NCI-H187 treated with DMSO at 0.1 percent for 48 hours (cell line): ENCODE measurements around the gene LLGL1.
"Not testable (repeated sequence)": the region's sequence is repeated elsewhere in the genome, so short reads cannot be mapped to it uniquely, and the experiment has no call there.

Experiments used
- DNase-seq: peaks from one replicate; lab custom pipeline; 2025; lab: John Stamatoyannopoulos, UW

Gene LLGL1

DNA sequence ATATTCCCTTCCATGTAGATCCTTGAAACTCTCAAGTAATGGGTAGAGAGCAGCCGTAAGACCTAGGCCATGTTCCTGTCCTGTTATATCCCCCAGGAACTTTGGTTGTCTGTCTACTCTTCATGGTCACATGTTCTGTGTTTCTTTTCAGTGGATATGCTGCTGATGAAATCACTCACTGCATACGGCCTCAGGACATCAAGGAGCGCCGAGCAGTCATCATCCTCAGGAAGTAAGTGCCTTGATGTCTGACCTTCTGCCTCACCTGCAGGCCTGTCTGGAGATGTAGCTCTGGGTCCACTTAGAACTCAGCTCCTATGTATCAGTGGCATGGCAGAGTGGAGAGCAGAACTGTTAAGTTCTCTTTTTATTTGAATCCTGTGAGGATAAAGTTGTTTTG, 30.6 kb upstream of the LLGL1 start:
- no peak for DNase-seq

DNA sequence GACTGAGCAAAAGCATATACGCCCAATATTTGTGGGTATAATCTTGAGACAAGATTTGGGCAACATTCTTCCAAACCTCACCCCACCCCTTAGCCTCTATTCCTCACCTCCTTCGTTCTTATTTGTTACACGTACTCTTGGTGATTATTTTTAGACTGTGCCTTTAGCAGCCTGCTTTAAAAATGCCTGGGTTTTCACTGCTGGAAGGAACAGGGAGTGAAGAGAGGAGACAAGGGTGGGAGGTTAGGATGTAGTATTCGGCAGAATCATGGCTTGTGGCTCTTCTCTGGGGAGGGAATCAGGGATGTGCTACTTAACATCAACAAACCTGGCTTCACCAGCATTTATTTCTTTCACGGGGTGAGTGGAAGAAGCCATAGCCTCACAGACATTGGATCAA, 30.2 kb upstream of the LLGL1 start:
- DNase-seq = no peak

GRCh38 chr17:18197535-18198194, 27.8 kb upstream of the LLGL1 start:
- DNase-seq = no peak

GRCh38 chr17:18198530-18198929, 26.9 kb upstream of the LLGL1 start:
- no peak for DNase-seq

GRCh38 chr17:18201108-18201507, 24.3 kb upstream of the LLGL1 start:
- DNase-seq = no peak

DNA sequence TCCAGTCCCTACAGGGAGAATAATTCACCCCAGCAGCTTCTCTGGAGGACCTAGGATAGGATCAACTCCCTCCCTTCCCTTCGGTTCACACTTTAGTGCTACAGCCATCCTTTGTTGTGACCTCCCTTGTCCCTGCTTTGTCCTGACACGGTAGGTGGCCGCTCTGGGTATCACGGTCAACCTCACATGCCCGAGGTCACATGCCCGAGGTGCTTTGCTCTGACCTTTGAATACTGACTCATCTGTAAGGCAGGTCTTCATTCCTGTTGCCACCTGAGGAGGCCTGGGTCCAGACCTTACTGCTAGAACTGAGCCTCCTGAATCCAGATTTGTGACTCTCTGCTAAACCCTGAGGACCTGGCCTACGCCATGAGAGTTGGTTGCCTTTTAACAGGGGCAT, 22.1 kb upstream of the LLGL1 start:
- DNase-seq = no peak

DNA sequence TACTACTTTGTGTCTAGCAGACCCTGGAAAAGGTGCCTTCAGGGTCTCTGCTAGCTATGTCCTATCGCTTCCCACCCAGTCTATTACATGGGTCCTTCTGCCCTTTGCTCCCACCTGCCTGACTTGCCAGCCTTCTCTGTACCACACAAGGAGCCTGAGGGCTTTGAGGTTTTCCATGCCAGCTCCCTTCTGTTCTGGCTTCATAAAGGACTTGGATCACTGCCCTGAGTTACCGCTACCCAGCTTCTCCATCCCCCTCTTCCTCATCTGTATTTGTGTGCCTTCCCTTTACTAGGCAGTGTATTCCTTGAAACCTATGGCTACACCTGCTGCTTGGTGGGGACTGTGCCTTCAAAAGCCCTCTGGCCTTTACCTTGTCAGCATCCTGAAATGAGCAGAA, 19.6 kb upstream of the LLGL1 start:
- DNase-seq = no peak

GRCh38 chr17:18206962-18207361, 18.5 kb upstream of the LLGL1 start:
- DNase-seq = no peak

DNA sequence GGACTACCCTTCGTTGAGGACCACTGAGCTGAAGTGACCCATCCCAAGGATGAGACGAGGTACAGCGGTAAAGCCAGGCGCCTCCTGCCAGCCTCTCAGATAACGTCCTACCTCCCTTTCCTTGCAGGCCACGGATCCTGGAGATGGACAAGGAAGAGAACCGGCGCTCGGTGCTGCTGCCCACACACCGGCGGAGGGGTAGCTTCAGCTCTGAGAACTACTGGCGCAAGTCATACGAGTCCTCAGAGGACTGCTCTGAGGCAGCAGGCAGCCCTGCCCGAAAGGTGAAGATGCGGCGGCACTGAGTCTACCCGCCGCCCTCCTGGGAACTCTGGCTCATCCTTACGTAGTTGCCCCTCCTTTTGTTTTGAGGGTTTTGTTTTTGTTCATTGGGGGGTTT, 17.3 kb upstream of the LLGL1 start:
- DNase-seq = no peak

DNA sequence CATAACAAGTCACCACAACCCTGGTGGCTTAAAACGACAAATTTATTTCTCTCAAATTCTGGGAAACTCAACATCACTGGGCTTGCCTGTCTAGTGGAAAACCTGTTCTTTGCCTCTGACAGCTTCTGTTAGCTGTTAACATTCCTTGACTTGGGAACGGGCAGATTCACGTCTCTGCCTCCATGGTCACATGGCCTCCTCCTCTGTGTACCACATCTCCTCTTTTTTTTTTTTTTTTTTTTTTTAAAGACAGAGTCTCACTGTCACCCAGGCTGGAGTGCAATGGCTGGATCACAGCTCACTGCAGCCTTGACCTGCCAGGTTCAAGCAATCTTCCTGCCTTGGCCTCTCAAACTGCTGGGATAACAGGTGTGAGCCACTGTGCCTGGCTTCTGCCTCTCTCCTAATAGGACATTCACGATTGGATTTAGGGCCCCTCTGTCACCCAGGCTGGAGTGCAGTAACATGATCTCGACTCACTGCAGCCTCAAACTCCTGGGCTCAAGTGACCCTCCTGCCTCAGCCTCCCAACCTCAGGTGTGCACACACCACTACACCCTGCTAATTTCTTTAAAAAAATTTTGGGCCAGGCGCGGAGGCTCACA, 11.7 kb upstream of the LLGL1 start:
- no peak for DNase-seq

- DNase-seq = not testable (repeated sequence)
Measured at GRCh38 chr17:18216906-18217305, 8.5 kb upstream of the LLGL1 start.

DNA sequence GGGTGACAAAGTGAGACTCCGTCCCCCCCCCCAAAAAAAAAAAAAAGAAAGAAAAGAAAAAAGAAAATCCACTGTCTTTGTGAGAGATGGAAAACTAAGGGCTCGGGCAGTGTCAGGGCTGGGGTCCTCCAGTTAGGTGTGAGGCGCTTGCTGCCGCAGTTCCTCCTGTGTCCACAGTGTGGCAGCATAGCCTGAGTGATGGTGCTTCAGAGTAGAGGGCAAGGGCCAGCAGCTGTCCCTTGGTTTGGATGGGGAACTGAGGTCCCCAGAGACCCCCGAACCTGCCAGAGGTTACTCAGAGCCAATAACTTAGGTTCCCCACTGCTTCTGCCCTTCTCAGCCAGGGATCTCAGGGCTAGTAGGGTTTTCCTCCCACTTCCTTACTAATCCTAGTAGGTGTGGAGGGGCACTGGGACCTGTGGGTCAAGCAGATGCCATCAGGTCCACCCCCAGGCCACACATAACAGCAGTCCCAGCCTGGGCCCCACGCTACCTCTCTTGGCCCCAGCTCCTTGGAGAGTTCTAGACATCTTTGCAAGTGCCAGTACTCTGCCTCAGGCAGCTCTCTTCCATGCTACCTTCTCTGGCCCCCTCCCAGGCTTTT, 7.9 kb upstream of the LLGL1 start:
- no peak for DNase-seq

- DNase-seq = no peak
Measured at GRCh38 chr17:18218756-18219415, 6.5 kb upstream of the LLGL1 start.

- no peak for DNase-seq
Measured at GRCh38 chr17:18224053-18224386, 1.4 kb upstream of the LLGL1 start.

GRCh38 chr17:18224387-18225120, 881 bp upstream of the LLGL1 start:
- DNase-seq = no peak

- DNase-seq = no peak
Measured at GRCh38 chr17:18225642-18226283, 328 bp downstream of the LLGL1 start.

DNA sequence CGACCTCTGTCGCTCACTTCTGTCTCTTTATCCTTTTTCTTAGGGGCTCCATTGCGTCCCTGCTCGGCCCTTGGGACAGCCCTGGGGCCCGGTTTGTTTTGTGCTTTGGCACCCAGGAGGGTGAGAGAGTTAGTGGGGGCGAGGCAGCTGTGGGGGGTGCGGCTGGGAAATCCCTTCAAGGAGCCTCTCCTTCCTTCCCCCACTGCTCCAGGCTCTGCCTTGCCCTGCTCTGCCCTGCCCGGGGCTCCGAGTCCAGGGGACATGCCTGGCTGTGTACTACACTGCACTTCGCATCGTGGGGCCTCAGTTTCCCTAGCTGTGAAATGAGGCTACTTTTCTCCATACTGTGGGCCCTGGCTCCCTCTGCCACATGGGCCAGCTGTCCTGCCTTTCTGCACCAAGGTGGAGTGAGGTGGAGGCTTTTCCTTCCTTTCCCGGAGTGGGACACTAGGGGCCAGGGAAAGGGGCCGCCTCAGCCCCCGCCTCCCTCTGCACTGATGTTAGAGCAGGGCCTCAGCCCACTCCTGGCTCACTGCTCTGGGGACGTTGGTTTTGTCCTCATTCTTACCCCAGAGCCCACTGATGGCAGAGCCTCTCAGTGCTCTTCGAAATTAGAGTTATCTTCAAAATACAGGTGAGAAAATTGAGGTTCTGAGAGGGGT, 980 bp downstream of the LLGL1 start:
- no peak for DNase-seq

GRCh38 chr17:18227635-18228034, 2.2 kb downstream of the LLGL1 start:
- DNase-seq = no peak

DNA sequence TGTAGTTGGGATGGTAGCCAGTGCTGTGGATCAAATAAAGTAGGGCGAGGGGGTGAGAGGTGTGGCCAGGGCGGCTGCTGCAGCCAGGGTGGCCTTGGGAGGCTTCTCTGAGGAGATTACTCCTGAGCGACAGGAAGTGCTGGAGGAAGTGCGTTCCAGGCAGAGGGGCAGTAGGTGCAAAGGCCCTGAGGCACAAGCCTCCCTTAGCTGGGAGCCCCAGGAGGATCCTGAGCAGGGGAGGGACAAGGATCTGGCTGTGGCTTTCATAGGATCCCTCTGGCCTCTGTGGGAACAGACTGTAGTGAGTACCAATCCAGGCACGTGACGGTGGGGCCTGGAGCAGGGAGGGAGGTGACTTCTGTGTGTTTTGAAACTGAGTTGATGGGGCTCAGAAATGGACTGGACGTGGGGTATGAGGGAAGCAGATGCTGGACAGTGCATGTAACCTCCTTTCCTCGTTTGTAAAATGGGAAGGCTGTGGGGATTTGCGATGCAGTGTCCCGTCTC, 2.8 kb downstream of the LLGL1 start:
- no peak for DNase-seq

- no peak for DNase-seq
Measured at GRCh38 chr17:18229254-18229653, 3.8 kb downstream of the LLGL1 start.

GRCh38 chr17:18229771-18230170, 4.3 kb downstream of the LLGL1 start:
- DNase-seq = no peak
